Measurements from ENCODE around the gene IL13.

GRCh38 chr5:132677191-132677590 is 19.2 kb downstream of the IL13 start:
- TF ChIP-seq, protein P1, sequence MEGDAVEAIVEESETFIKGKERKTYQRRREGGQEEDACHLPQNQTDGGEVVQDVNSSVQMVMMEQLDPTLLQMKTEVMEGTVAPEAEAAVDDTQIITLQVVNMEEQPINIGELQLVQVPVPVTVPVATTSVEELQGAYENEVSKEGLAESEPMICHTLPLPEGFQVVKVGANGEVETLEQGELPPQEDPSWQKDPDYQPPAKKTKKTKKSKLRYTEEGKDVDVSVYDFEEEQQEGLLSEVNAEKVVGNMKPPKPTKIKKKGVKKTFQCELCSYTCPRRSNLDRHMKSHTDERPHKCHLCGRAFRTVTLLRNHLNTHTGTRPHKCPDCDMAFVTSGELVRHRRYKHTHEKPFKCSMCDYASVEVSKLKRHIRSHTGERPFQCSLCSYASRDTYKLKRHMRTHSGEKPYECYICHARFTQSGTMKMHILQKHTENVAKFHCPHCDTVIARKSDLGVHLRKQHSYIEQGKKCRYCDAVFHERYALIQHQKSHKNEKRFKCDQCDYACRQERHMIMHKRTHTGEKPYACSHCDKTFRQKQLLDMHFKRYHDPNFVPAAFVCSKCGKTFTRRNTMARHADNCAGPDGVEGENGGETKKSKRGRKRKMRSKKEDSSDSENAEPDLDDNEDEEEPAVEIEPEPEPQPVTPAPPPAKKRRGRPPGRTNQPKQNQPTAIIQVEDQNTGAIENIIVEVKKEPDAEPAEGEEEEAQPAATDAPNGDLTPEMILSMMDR (IDR thresholded peaks at IDR 0.05), result no peak
- TF ChIP-seq, protein P2, sequence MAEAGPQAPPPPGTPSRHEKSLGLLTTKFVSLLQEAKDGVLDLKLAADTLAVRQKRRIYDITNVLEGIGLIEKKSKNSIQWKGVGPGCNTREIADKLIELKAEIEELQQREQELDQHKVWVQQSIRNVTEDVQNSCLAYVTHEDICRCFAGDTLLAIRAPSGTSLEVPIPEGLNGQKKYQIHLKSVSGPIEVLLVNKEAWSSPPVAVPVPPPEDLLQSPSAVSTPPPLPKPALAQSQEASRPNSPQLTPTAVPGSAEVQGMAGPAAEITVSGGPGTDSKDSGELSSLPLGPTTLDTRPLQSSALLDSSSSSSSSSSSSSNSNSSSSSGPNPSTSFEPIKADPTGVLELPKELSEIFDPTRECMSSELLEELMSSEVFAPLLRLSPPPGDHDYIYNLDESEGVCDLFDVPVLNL (CRISPR knock-in tag; IDR thresholded peaks at IDR 0.05; ENCODE audit: borderline replicate concordance, low read depth), result no peak
- no peak for TF ChIP-seq CREB1 (CRISPR knock-in tag; IDR thresholded peaks at IDR 0.05)
- TF ChIP-seq CREM (CRISPR knock-in tag; IDR thresholded peaks at IDR 0.05), result no peak

Measured in WTC11 (cell line).